Hepatocyte (in vitro differentiated cells): Measurements from ENCODE around the gene CCDC63.

Experiments
- CTCF ChIP-seq: fragments of 200-600 bp; sonication (generic); IDR thresholded peaks from 2 replicates; pipeline ENCODE4 v1.5.1; 2016; ENCODE audit warnings: antibody characterized with exemption, mild to moderate bottlenecking; ENCODE audit not compliant: poor library complexity
- EZH2 ChIP-seq: fragments of 200-600 bp; sonication (generic); IDR thresholded peaks from 2 replicates; pipeline ENCODE4 v1.6.1; 2016; ENCODE audit warnings: antibody characterized with exemption, mild to moderate bottlenecking, borderline replicate concordance

- no peak for TF ChIP-seq CTCF
- TF ChIP-seq EZH2 = no peak
Observed at GRCh38 chr12:110913119-110914056, 66.6 kb downstream of the CCDC63 start.
